IMR-90 (cell line): ENCODE data around the gene CORO7. TPM values are rescaled to one million over a fixed set of nuclear protein-coding genes. Genes with fewer than 3 reads are reported as not detected.

Experiments
- ATAC-seq: fragments of 200-7000 bp; cut with Tn5 transposase; 2 replicates; pipeline ENCODE4 v1.9.1; 2020; ENCODE audit warnings: low read depth, mild to moderate bottlenecking, moderate library complexity
- BruUV-seq: library from RNA; stranded (reverse); fragments of 400-500 nt; replicated peaks from 2 replicates; lab custom pipeline; 2021; lab: Mats Ljungman, UMichigan
- CTCF ChIA-PET: fragments of 300-600 bp; formaldehyde crosslinking; extraction: SDS; loops from one replicate; lab custom pipeline; 2021; ENCODE audit warnings: antibody characterized with exemption; lab: Yijun Ruan, JAX
- POLR2A ChIA-PET: fragments of 300-600 bp; sonication (Branson Sonifier 250); formaldehyde crosslinking; loops from one replicate; lab custom pipeline; 2022; ENCODE audit warnings: antibody characterized with exemption; ENCODE audit not compliant: unreplicated experiment; lab: Charles Lee
- DNase-seq: peaks from one replicate; pipeline ENCODE4 v3.0.0; 2013
- H2AFZ ChIP-seq: replicated peaks from 2 replicates; pipeline ENCODE3; 2013; ENCODE audit warnings: low read length, mild to moderate bottlenecking; ENCODE audit not compliant: poor library complexity
- H2AK5ac ChIP-seq: 2 replicates; pipeline ENCODE4 v1.6.1; 2013; ENCODE audit warnings: low read depth, low read length, inconsistent platforms
- H2AK9ac ChIP-seq: replicated peaks from 2 replicates; pipeline ENCODE3; 2013; ENCODE audit warnings: mild to moderate bottlenecking, low read depth, low read length, moderate library complexity; ENCODE audit not compliant: poor library complexity
- H2BK120ac ChIP-seq: 2 replicates; pipeline ENCODE4 v1.6.1; 2013; ENCODE audit warnings: low read depth, low read length, inconsistent platforms
- H2BK15ac ChIP-seq: 3 replicates; pipeline ENCODE4 v1.6.1; 2013; ENCODE audit warnings: low read depth, low read length, inconsistent platforms
- H2BK20ac ChIP-seq: 2 replicates; pipeline ENCODE4 v1.6.1; 2013; ENCODE audit warnings: low read depth, mild to moderate bottlenecking, inconsistent platforms, low read length, moderate library complexity
- H2BK5ac ChIP-seq: 2 replicates; pipeline ENCODE4 v1.6.1; 2013; ENCODE audit warnings: mild to moderate bottlenecking, low read depth, low read length, inconsistent platforms; ENCODE audit not compliant: poor library complexity, severe bottlenecking
- H3K14ac ChIP-seq: replicated peaks from 2 replicates; pipeline ENCODE4 v1.6.1; 2013; ENCODE audit warnings: low read depth, low read length, inconsistent platforms
- H3K18ac ChIP-seq: 2 replicates; pipeline ENCODE4 v1.6.1; 2013; ENCODE audit warnings: low read depth, low read length, control low read depth
- H3K23ac ChIP-seq: 2 replicates; pipeline ENCODE4 v1.6.1; 2013; ENCODE audit warnings: low read depth, low read length, inconsistent platforms
- H3K27ac ChIP-seq: 2 replicates; pipeline ENCODE4 v1.5.1; 2013; ENCODE audit warnings: mild to moderate bottlenecking, control low read depth, low read length; ENCODE audit not compliant: insufficient read depth
- H3K27me3 ChIP-seq: 2 replicates; pipeline ENCODE4 v1.6.1; 2013; ENCODE audit warnings: low read length; ENCODE audit not compliant: control insufficient read depth, insufficient read depth
- H3K36me3 ChIP-seq: 2 replicates; pipeline ENCODE4 v1.6.1; 2013; ENCODE audit warnings: low read length, mixed read lengths; ENCODE audit not compliant: control insufficient read depth, insufficient read depth
- H3K4ac ChIP-seq: 2 replicates; pipeline ENCODE4 v1.6.1; 2013; ENCODE audit warnings: low read depth, low read length, inconsistent platforms
- H3K4me1 ChIP-seq: 2 replicates; pipeline ENCODE4 v1.6.1; 2013; ENCODE audit warnings: low read length, mixed read lengths; ENCODE audit not compliant: control insufficient read depth, insufficient read depth
- H3K4me2 ChIP-seq: 2 replicates; pipeline ENCODE4 v1.6.1; 2013; ENCODE audit warnings: low read depth, mild to moderate bottlenecking, control low read depth, low read length, moderate library complexity
- H3K4me3 ChIP-seq: 2 replicates; pipeline ENCODE4 v1.5.1; 2013; ENCODE audit warnings: low read depth, mild to moderate bottlenecking, control low read depth, low read length, moderate library complexity; ENCODE audit not compliant: insufficient read depth
- H3K56ac ChIP-seq: 2 replicates; pipeline ENCODE4 v1.6.1; 2013; ENCODE audit warnings: low read length, inconsistent platforms; ENCODE audit not compliant: insufficient read depth; ENCODE audit errors: extremely low read depth
- H3K79me1 ChIP-seq, 2 experiments: 2 replicates each; pipeline ENCODE4 v1.6.1; 2013; ENCODE audit warnings: low read length in 2 of 2, inconsistent platforms in 1 of 2, low read depth in 1 of 2
- H3K9ac ChIP-seq: 2 replicates; pipeline ENCODE4 v1.6.1; 2013; ENCODE audit warnings: low read depth, low read length, control low read depth
- H3K9me1 ChIP-seq: 2 replicates; pipeline ENCODE4 v1.6.1; 2013; ENCODE audit warnings: low read length, inconsistent platforms; ENCODE audit not compliant: insufficient read depth
- H3K9me3 ChIP-seq: 2 replicates; pipeline ENCODE4 v1.6.1; 2013; ENCODE audit warnings: low read length; ENCODE audit not compliant: control insufficient read depth, insufficient read depth
- H4K20me1 ChIP-seq: 2 replicates; pipeline ENCODE4 v1.6.1; 2013; ENCODE audit warnings: low read length, inconsistent platforms; ENCODE audit not compliant: insufficient read depth
- H4K5ac ChIP-seq: 2 replicates; pipeline ENCODE4 v1.6.1; 2013; ENCODE audit warnings: mild to moderate bottlenecking, low read depth, low read length, control low read depth
- H4K8ac ChIP-seq, 2 experiments: 2 replicates each; pipeline ENCODE4 v1.6.1; 2013; ENCODE audit warnings: low read depth in 2 of 2, low read length in 2 of 2, control low read depth in 1 of 2, inconsistent platforms in 1 of 2
- H4K91ac ChIP-seq: 2 replicates; pipeline ENCODE4 v1.6.1; 2013; ENCODE audit warnings: low read depth, low read length, inconsistent platforms; ENCODE audit not compliant: insufficient read depth
- BHLHE40 ChIP-seq: fragments of 150-350 bp; IDR thresholded peaks from 2 replicates; pipeline ENCODE4 v1.6.1; 2016; ENCODE audit warnings: mild to moderate bottlenecking, low read depth, low read length
- MAFK ChIP-seq: IDR thresholded peaks from 2 replicates; pipeline ENCODE4 v1.6.1; 2012; ENCODE audit warnings: low read depth, low read length, improper control_type of control experiment
- MAZ ChIP-seq: IDR thresholded peaks from 2 replicates; pipeline ENCODE4 v1.6.1; 2012; ENCODE audit warnings: low read depth, mild to moderate bottlenecking, low read length, improper control_type of control experiment, moderate library complexity, borderline replicate concordance
- MXI1 ChIP-seq: IDR thresholded peaks from 2 replicates; pipeline ENCODE4 v1.6.1; 2012; ENCODE audit warnings: low read depth, mild to moderate bottlenecking, low read length, moderate library complexity, borderline replicate concordance
- NFE2L2 ChIP-seq: fragments of 150-350 bp; IDR thresholded peaks from 2 replicates; pipeline ENCODE4 v1.6.1; 2016; ENCODE audit warnings: low read depth, mild to moderate bottlenecking, low read length
- POLR2A ChIP-seq: IDR thresholded peaks from 2 replicates; pipeline ENCODE4 v1.6.1; 2012; ENCODE audit warnings: mild to moderate bottlenecking, low read depth, low read length
- RAD21 ChIP-seq: IDR thresholded peaks from 2 replicates; pipeline ENCODE4 v1.6.1; 2012; ENCODE audit warnings: low read length, improper control_type of control experiment
- RCOR1 ChIP-seq: IDR thresholded peaks from 2 replicates; pipeline ENCODE4 v1.6.1; 2012; ENCODE audit warnings: mild to moderate bottlenecking, low read length, improper control_type of control experiment; ENCODE audit not compliant: insufficient replicate concordance
- RFX5 ChIP-seq: IDR thresholded peaks from 2 replicates; pipeline ENCODE4 v1.8.0; 2012; ENCODE audit warnings: low read depth, mild to moderate bottlenecking, low read length, moderate library complexity
- SMC3 ChIP-seq: fragments of 150-350 bp; IDR thresholded peaks from 2 replicates; pipeline ENCODE4 v1.6.1; 2016; ENCODE audit warnings: low read depth, mild to moderate bottlenecking, antibody characterized with exemption, low read length, moderate library complexity
- WGBS, 2 experiments: methylation state at CpG; one replicate each; pipeline versions ENCODE4 v1.1.5 to v1.1.7; 2013; ENCODE audit warnings: missing lambda C conversion rate in 2 of 2; ENCODE audit not compliant: insufficient read length in 1 of 2; ENCODE audit errors: extremely low coverage in 2 of 2; 5-methylcytosine and 5-hydroxymethylcytosine counted together
- dilution Hi-C: fragments of 300-500 bp; cut with HindIII; formaldehyde crosslinking; loops from one replicate; pipeline ENCODE4 v1.14.3; 2018; ENCODE audit warnings: low sequenced_read_pairs; ENCODE audit not compliant: unreplicated experiment
- in situ Hi-C: fragments of 300-500 bp; cut with MboI; formaldehyde crosslinking; loops from 3 replicates; pipeline ENCODE4 v1.14.3; 2019; ENCODE audit warnings: low sequenced_read_pairs, inconsistent platforms, mixed read lengths
- intact Hi-C: fragments of 100-400 bp; cut with micrococcal nuclease; formaldehyde crosslinking; loops from 2 replicates; pipeline ENCODE4 v1.10.0; 2022
- polyA plus RNA-seq, 3 experiments: library from polyadenylated mRNA; depleted of rRNA; stranded (reverse); fragments of >200 nt; gene quantifications; 2 replicates each; pipeline ENCODE4 v1.2.3, GENCODE V29; 2012; ENCODE audit warnings: low replicate concordance in 1 of 3
- total RNA-seq: library from RNA; depleted of rRNA; stranded (reverse); fragments of >200 nt; gene quantifications from 2 replicates; pipeline ENCODE4 v1.2.3, GENCODE V29; 2012
- TF ChIP-seq, protein P1 (sequence below): fragments of 150-350 bp; IDR thresholded peaks from 2 replicates; pipeline ENCODE4 v1.6.1; 2016; ENCODE audit warnings: low read depth, mild to moderate bottlenecking, low read length, moderate library complexity, borderline replicate concordance

CORO7 gene
- total and polyA plus RNA-seq, 2 of the 4 experiments (the other 2 are of a cell fraction): 6.3 to 26.7 TPM

DNA sequence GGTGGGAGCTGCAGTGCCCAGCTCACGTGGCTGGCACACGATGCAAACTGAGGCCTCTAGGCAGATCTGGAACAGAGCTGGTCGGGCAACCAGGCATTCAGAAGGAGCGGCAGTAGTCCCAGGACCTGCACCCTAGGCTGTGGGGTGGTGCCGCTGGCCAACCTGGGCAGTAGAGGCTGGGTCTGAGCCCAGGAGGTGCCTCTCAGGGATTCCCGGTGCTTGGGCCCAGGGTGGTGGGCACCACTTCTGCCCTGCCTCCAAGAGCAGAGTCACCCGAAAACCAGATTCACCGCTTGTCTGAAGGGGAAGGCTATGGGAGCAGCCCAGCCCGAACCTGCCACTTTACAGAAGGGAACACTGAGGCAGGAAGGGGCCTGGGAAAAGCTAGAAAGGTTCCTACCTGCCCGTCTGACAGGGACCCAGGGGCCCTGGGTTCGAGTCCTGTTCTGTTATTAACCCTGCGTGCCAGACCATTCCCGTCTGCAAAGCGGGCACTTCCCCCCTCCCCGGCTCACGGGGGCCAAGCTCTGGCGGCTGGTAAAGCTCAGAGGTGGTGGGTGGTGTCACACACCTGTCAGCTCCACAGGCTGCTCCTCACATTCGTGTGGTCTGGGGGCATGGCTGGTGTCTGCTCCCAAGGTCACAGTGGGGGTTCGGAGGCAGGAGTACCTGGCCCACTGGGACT lies 83.6 kb downstream of the CORO7 start:
- Histone ChIP-seq H2BK20ac (no peak overlapping the region), H3K4me1 (peaks cover 17% of the 10 kb centered on the region), H3K27me3 (no peaks in the 10 kb centered on the region), H3K23ac (no peak overlapping the region), H3K4me3 (no peak overlapping the region), H2AFZ (no peak overlapping the region), H2BK120ac (no peak overlapping the region), H2AK5ac (no peak overlapping the region), H4K91ac (no peak overlapping the region), H2BK15ac (no peak overlapping the region), H3K18ac (no peak overlapping the region), H3K36me3 (peaks cover 34% of the 10 kb centered on the region), H3K9me3 (no peaks in the 10 kb centered on the region), H4K8ac (no peak overlapping the region), H3K27ac (no peak overlapping the region), H3K4me2 (no peak overlapping the region), H3K9me1 (peaks cover 8% of the 10 kb centered on the region), H3K14ac (no peak overlapping the region), H3K4ac (no peak overlapping the region), H3K79me1 (peaks cover 12 to 73% of the 10 kb centered on the region in 2 experiments; a peak in 3 of 4 replicates), H2BK5ac (no peak overlapping the region), H4K5ac (no peak overlapping the region), H2AK9ac (peak overlapping the region; percentile 37), H3K56ac (no peak overlapping the region), H3K9ac (no peak overlapping the region), H4K20me1 (peaks cover 62% of the 10 kb centered on the region)
- ATAC-seq (no peak), DNase-seq (no peak)
- intact Hi-C loops (loop anchor here (5.0 kb wide), 1 partner anchor 215 kb away; the partner anchor contains the start of gene ADCY9), in situ Hi-C loops (loop anchor here (5.0 to 10.0 kb wide), 2 partner anchors 130 to 348 kb away; no protein-coding TSS in a partner anchor), dilution Hi-C loops (no loop called here)
- no TSS peak for BruUV-seq
- WGBS, 2 experiments: 95% methylated on average over 8 of the region's 19 CpGs; no CpG with 5 or more reads in 1 of the 2 experiments
- CTCF ChIA-PET: interaction anchor here (1.0 to 1.1 kb wide), 2 partner anchors 44 to 70 kb away, joined by 3 read pairs; no protein-coding TSS in a partner anchor
- TF ChIP-seq MXI1 (no peak), MAZ (no peak), NFE2L2 (no peak), SMC3 (no peak), RCOR1 (no peak), MAFK (no peak), RFX5 (no peak), BHLHE40 (no peak), RAD21 (no peak), POLR2A (no peak)
- TF ChIP-seq, protein P1, sequence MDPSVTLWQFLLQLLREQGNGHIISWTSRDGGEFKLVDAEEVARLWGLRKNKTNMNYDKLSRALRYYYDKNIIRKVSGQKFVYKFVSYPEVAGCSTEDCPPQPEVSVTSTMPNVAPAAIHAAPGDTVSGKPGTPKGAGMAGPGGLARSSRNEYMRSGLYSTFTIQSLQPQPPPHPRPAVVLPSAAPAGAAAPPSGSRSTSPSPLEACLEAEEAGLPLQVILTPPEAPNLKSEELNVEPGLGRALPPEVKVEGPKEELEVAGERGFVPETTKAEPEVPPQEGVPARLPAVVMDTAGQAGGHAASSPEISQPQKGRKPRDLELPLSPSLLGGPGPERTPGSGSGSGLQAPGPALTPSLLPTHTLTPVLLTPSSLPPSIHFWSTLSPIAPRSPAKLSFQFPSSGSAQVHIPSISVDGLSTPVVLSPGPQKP: no peak
- POLR2A ChIA-PET: no interaction called here
